Thyroid gland (tissue), 4 donors: ENCODE data around the gene NXF1. TPM values are rescaled to one million over a fixed set of nuclear protein-coding genes. Genes with fewer than 3 reads are reported as not detected.

ENCODE experiments used
- DNase-seq, 2 donors: peaks; one replicate each; pipeline ENCODE4 v3.0.0-alpha.2; 2019
- H3K27ac ChIP-seq, 3 donors: fragments of 200-600 bp; sonication (generic); 1 replicate in 2 of 3; 2 replicates in 1 of 3; pipeline ENCODE4 v1.5.1; 2016 to 2019; ENCODE audit warnings: mild to moderate bottlenecking in 1 of 3, moderate library complexity in 1 of 3
- H3K27me3 ChIP-seq: fragments of 200-600 bp; sonication (generic); one replicate; pipeline ENCODE4 v1.5.1; 2019
- H3K36me3 ChIP-seq, 2 donors: fragments of 200-600 bp; sonication (generic); one replicate each; pipeline ENCODE4 v1.5.1; 2016 to 2019
- H3K4me1 ChIP-seq, 2 donors: fragments of 200-600 bp; sonication (generic); one replicate each; pipeline ENCODE4 v1.5.1; 2017 to 2019
- H3K4me3 ChIP-seq, 3 donors: fragments of 200-600 bp; sonication (generic); replicated peaks in 1 of 3; 1 replicate in 2 of 3; 2 replicates in 1 of 3; pipeline ENCODE4 v1.5.1; 2016; ENCODE audit warnings: mild to moderate bottlenecking in 1 of 3
- H3K9me3 ChIP-seq: fragments of 200-600 bp; sonication (generic); one replicate; pipeline ENCODE4 v1.5.1; 2017
- CTCF ChIP-seq, 6 experiments: fragments of 200-600 bp in 3 of 6; fragments of 450-650 bp in 3 of 6; sonication (generic) in 3 of 6; IDR thresholded peaks; one replicate each; pipeline ENCODE4 v1.5.1; 2016 to 2019; ENCODE audit warnings: antibody characterized with exemption in 6 of 6, mild to moderate bottlenecking in 2 of 6, inconsistent platforms in 1 of 6, moderate library complexity in 1 of 6
- POLR2A ChIP-seq, 2 donors: fragments of 450-650 bp; IDR thresholded peaks; one replicate each; pipeline ENCODE4 v1.6.1; 2017; ENCODE audit warnings: antibody characterized with exemption in 2 of 2, mild to moderate bottlenecking in 2 of 2, moderate library complexity in 1 of 2
- WGBS, 2 donors: methylation state at CpG; one replicate each; pipeline ENCODE4 v1.1.5; 2017; 5-methylcytosine and 5-hydroxymethylcytosine counted together
- intact Hi-C: fragments of 100-400 bp; cut with DNase I; formaldehyde crosslinking; loops from one replicate; pipeline ENCODE4 v1.15.1; 2023
- microRNA-seq: library from miRNA; unstranded; fragments of <30 nt; microRNA quantifications from one replicate; pipeline ENCODE4, GENCODE V29; 2016
- small RNA-seq: library from RNA; depleted of rRNA; stranded (forward); fragments of <200 nt; gene quantifications from one replicate; pipeline ENCODE3, GENCODE V24; 2016
- total RNA-seq, 4 donors: library from RNA; depleted of rRNA; stranded (reverse); fragments of >200 nt; gene quantifications; one replicate each; pipeline ENCODE4 v1.2.3, GENCODE V29; 2016

NXF1 gene
- total RNA-seq, 4 donors from 2014 or later: 56.8 to 83.7 (median 80.9) TPM

GRCh38 chr11:62747475-62748160 is 57.6 kb downstream of the NXF1 start:
- peaks cover 3 to 17% of the 10 kb centered on the region in 2 donors for H3K4me1 ChIP-seq
- no peaks in the 10 kb centered on the region for H3K27me3 ChIP-seq
- TF ChIP-seq CTCF (IDR thresholded peaks at IDR 0.05) (no peak), POLR2A (IDR thresholded peaks at IDR 0.05) (no peak)
- peak overlapping the region; percentile 57 to 66 (median 65) for H3K27ac ChIP-seq
- H3K4me3 ChIP-seq: no peak overlapping the region
- intact Hi-C loops: no loop called here
- H3K36me3 ChIP-seq: peaks cover 7 to 8% of the 10 kb centered on the region in 2 donors
- no peaks in the 10 kb centered on the region for H3K9me3 ChIP-seq
- DNase-seq: peak; percentile 63 to 74
- 49 to 52% methylated on average over 9 of the region's 9 CpGs for WGBS, 2 donors

Small RNAs within 50 kb of the gene (microRNA-seq; reads per million reads assigned to microRNA genes)
- gene MIR6514 (1.5 reads per million), gene MIR6748 (not detected)

Small RNAs within 50 kb of the gene (small RNA-seq; reads per million reads assigned to genes)
- gene MIR6514: 0.38 reads per million
- not detected for gene RF00099
- not detected for gene RNU6-118P
- gene SNORD22: not detected
- not detected for gene SNORD26
- gene SNORD27: not detected
- not detected for gene SNORD28
- 1,060 reads per million, percentile 99 among the genes with 10 or more reads in this experiment for gene SNORD30

Other genes with a start within 250 kb of the NXF1 start
- gene EEF1G, start 231.5 kb downstream of the NXF1 start, total RNA-seq: 1,000 to 10,000 TPM; 1,334 to 1,814 (median 1,607) TPM
- 10 to 100 TPM; 13.7 to 20.0 (median 16.1) TPM for gene TUT1, start 213.9 kb downstream of the NXF1 start, total RNA-seq
- 10 to 100 TPM; 65.3 to 76.7 (median 70.7) TPM for gene MTA2, start 203.6 kb downstream of the NXF1 start, total RNA-seq
- 10 to 100 TPM; 28.3 to 58.0 (median 46.6) TPM for gene EML3, start 192.7 kb downstream of the NXF1 start, total RNA-seq
- 1 to 10 TPM; 2.5 to 7.0 (median 5.2) TPM for gene ROM1, start 192.2 kb downstream of the NXF1 start, total RNA-seq
- gene B3GAT3, start 183.5 kb downstream of the NXF1 start, total RNA-seq: 10 to 100 TPM; 23.0 to 33.4 (median 25.1) TPM
- gene GANAB, start 158.8 kb downstream of the NXF1 start, total RNA-seq: 100 to 1,000 TPM; 158 to 297 (median 201) TPM
- gene INTS5, start 152.1 kb downstream of the NXF1 start, total RNA-seq: 10 to 100 TPM; 14.8 to 26.5 (median 23.5) TPM
- 10 to 100 TPM; 24.1 to 34.5 (median 29.6) TPM for gene C11orf98, start 140.2 kb downstream of the NXF1 start, total RNA-seq
- 10 to 100 TPM in 1 of 4 donors, 1 to 10 TPM in 2, under 1 TPM in 1; 0.83 to 13.5 (median 5.7) TPM for gene CSKMT, start 140.1 kb downstream of the NXF1 start, total RNA-seq
- gene UQCC3, start 133.8 kb downstream of the NXF1 start, total RNA-seq: 10 to 100 TPM in 2 of 4 donors, 1 to 10 TPM in 2; 5.7 to 10.6 (median 8.1) TPM
- 10 to 100 TPM in 2 of 4 donors, 1 to 10 TPM in 2; 5.8 to 15.5 (median 9.3) TPM for gene LBHD1, start 133.2 kb downstream of the NXF1 start, total RNA-seq
- gene UBXN1, start 126.4 kb downstream of the NXF1 start, total RNA-seq: 100 to 1,000 TPM; 120 to 184 (median 149) TPM
- gene LRRN4CL, start 115.9 kb downstream of the NXF1 start, total RNA-seq: 10 to 100 TPM in 2 of 4 donors, 1 to 10 TPM in 2; 2.5 to 18.3 (median 9.0) TPM
- gene BSCL2, start 98.0 kb downstream of the NXF1 start, total RNA-seq: 100 to 1,000 TPM in 2 of 4 donors, 10 to 100 TPM in 2; 54.9 to 153 (median 89.4) TPM
- not detected for gene GNG3, start 97.8 kb downstream of the NXF1 start, total RNA-seq
- gene HNRNPUL2, start 78.0 kb downstream of the NXF1 start, total RNA-seq: 10 to 100 TPM; 16.4 to 30.8 (median 21.5) TPM
- 10 to 100 TPM; 21.3 to 29.3 (median 25.4) TPM for gene TTC9C, start 77.0 kb downstream of the NXF1 start, total RNA-seq
- 10 to 100 TPM; 10.1 to 17.1 (median 14.8) TPM for gene ZBTB3, start 51.3 kb downstream of the NXF1 start, total RNA-seq
- gene POLR2G, start 43.9 kb downstream of the NXF1 start, total RNA-seq: 10 to 100 TPM; 32.1 to 76.5 (median 50.6) TPM
- gene TAF6L, start 34.0 kb downstream of the NXF1 start, total RNA-seq: 10 to 100 TPM; 41.2 to 55.0 (median 45.5) TPM
- gene TMEM179B, start 18.0 kb downstream of the NXF1 start, total RNA-seq: 100 to 1,000 TPM in 2 of 4 donors, 10 to 100 TPM in 2; 78.6 to 126 (median 92.4) TPM
- 10 to 100 TPM in 3 of 4 donors, 1 to 10 TPM in 1; 9.1 to 46.5 (median 29.7) TPM for gene TMEM223, start 13.4 kb downstream of the NXF1 start, total RNA-seq
- gene STX5, start 26.6 kb upstream of the NXF1 start, total RNA-seq: 10 to 100 TPM; 26.3 to 62.8 (median 56.7) TPM
- gene TEX54, start 27.4 kb upstream of the NXF1 start, total RNA-seq: not detected
- gene WDR74, start 34.1 kb upstream of the NXF1 start, total RNA-seq: 10 to 100 TPM; 25.2 to 76.1 (median 33.6) TPM
- gene SLC3A2, start 75.5 kb upstream of the NXF1 start, total RNA-seq: 100 to 1,000 TPM; 145 to 295 (median 159) TPM
- not detected for gene CHRM1, start 115.9 kb upstream of the NXF1 start, total RNA-seq
- not detected for gene SLC22A6, start 179.5 kb upstream of the NXF1 start, total RNA-seq
- not detected for gene SLC22A8, start 210.4 kb upstream of the NXF1 start, total RNA-seq